HCT116 (cell line): Measurements from ENCODE around the gene CAT. TPM values are rescaled to one million over a fixed set of nuclear protein-coding genes. Genes with fewer than 3 reads are reported as not detected.

Experiments
- ATAC-seq: fragments of 200-7000 bp; cut with Tn5 transposase; 2 replicates; pipeline ENCODE4 v1.9.1; 2020; ENCODE audit warnings: mild to moderate bottlenecking, moderate library complexity
- BruUV-seq: library from RNA; stranded (reverse); fragments of 400-500 nt; replicated peaks from 2 replicates; lab custom pipeline; 2021; lab: Mats Ljungman, UMichigan
- CTCF ChIA-PET: fragments of 300-600 bp; sonication (Branson Sonifier 250); formaldehyde crosslinking; loops from one replicate; lab custom pipeline; 2021; ENCODE audit warnings: antibody characterized with exemption; lab: Charles Lee
- POLR2A ChIA-PET: fragments of 300-600, 350-600 bp; sonication (Branson Sonifier 250); formaldehyde crosslinking; loops from one replicate; lab custom pipeline; 2021; ENCODE audit warnings: antibody characterized with exemption; lab: Charles Lee
- RAD21 ChIA-PET, 2 experiments: fragments of 300-600 bp; sonication (Branson Sonifier 250); formaldehyde crosslinking; loops; one replicate each; lab custom pipeline; 2023; ENCODE audit warnings: low total read pairs in 2 of 2; ENCODE audit not compliant: uncharacterized antibody in 2 of 2, unreplicated experiment in 2 of 2, low non-redundant PET in 1 of 2; lab: Charles Lee
- DNase-seq: peaks from one replicate; pipeline ENCODE4 v3.0.0-alpha.2; 2010; ENCODE audit warnings: low read depth, low spot score
- H2AFZ ChIP-seq: fragments of 200-600 bp; shearing (Covaris generic), sonication (generic); 2 replicates; pipeline ENCODE4 v1.6.1; 2017; ENCODE audit warnings: low read depth, mixed run types, mixed read lengths, antibody characterized with exemption, low read length; ENCODE audit not compliant: poor library complexity, severe bottlenecking
- H3K27ac ChIP-seq: 2 replicates; pipeline ENCODE4 v1.5.1; 2012; ENCODE audit warnings: low read depth, low read length
- H3K27me3 ChIP-seq: fragments of 200-600 bp; sonication (generic); 2 replicates; pipeline ENCODE4 v1.6.1; 2016; ENCODE audit warnings: mixed run types, low read length, mixed read lengths; ENCODE audit not compliant: insufficient read depth
- H3K36me3 ChIP-seq, 2 experiments: fragments of 200-500 bp in 1 of 2; fragments of 200-600 bp in 1 of 2; sonication (Bioruptor generic) in 1 of 2; sonication (generic) in 1 of 2; 2 replicates each; pipeline versions ENCODE4 v1.5.1 to v1.6.1; 2014 to 2016; ENCODE audit warnings: low read length in 2 of 2, inconsistent platforms in 1 of 2, mixed read lengths in 1 of 2, mixed run types in 1 of 2; ENCODE audit not compliant: insufficient read depth in 2 of 2, control insufficient read depth in 1 of 2
- H3K4me1 ChIP-seq, 2 experiments: fragments of 200-600 bp in 1 of 2; sonication (generic) in 1 of 2; 2 replicates each; pipeline versions ENCODE4 v1.5.1 to v1.6.1; 2012 to 2017; ENCODE audit warnings: low read length in 2 of 2, inconsistent platforms in 1 of 2, mild to moderate bottlenecking in 1 of 2, mixed read lengths in 1 of 2, mixed run types in 1 of 2, moderate library complexity in 1 of 2; ENCODE audit not compliant: insufficient read depth in 2 of 2, control insufficient read depth in 1 of 2
- H3K4me2 ChIP-seq: fragments of 200-600 bp; sonication (generic); 2 replicates; pipeline ENCODE4 v1.6.1; 2017; ENCODE audit warnings: mixed run types, low read length, mixed read lengths
- H3K4me3 ChIP-seq, 2 experiments: fragments of 200-600 bp in 1 of 2; sonication (generic) in 1 of 2; replicated peaks in 1 of 2; 2 replicates each; pipeline ENCODE4 v1.5.1; 2011 to 2016; ENCODE audit warnings: low read length in 2 of 2, control low read depth in 1 of 2, low read depth in 1 of 2, mild to moderate bottlenecking in 1 of 2, mixed read lengths in 1 of 2, mixed run types in 1 of 2
- H3K79me2 ChIP-seq: fragments of 200-600 bp; sonication (generic); 2 replicates; pipeline ENCODE4 v1.6.1; 2017; ENCODE audit warnings: mild to moderate bottlenecking, mixed run types, low read length, moderate library complexity, mixed read lengths; ENCODE audit not compliant: insufficient read depth
- H3K9ac ChIP-seq: fragments of 200-600 bp; sonication (generic); 2 replicates; pipeline ENCODE4 v1.6.1; 2016; ENCODE audit warnings: low read length, mixed read lengths
- H3K9me2 ChIP-seq: fragments of 200-600 bp; sonication (generic), shearing (Covaris generic); 2 replicates; pipeline ENCODE4 v1.6.1; 2017; ENCODE audit warnings: mixed run types, mild to moderate bottlenecking, moderate library complexity; ENCODE audit not compliant: insufficient read depth
- H3K9me3 ChIP-seq, 2 experiments: fragments of 200-500 bp in 1 of 2; fragments of 200-600 bp in 1 of 2; sonication (Bioruptor generic) in 1 of 2; sonication (generic) in 1 of 2; 2 replicates each; pipeline ENCODE4 v1.6.1; 2014 to 2017; ENCODE audit warnings: low read length in 2 of 2, mixed read lengths in 2 of 2, inconsistent platforms in 1 of 2, low read depth in 1 of 2, mild to moderate bottlenecking in 1 of 2, mixed run types in 1 of 2, moderate library complexity in 1 of 2; ENCODE audit not compliant: control insufficient read depth in 1 of 2, insufficient read depth in 1 of 2
- H4K20me1 ChIP-seq: fragments of 200-600 bp; sonication (generic), shearing (Covaris generic); 2 replicates; pipeline ENCODE4 v1.6.1; 2017; ENCODE audit warnings: mixed run types, mild to moderate bottlenecking, moderate library complexity; ENCODE audit not compliant: insufficient read depth
- CBX3 ChIP-seq: IDR thresholded peaks from 2 replicates; pipeline ENCODE4 v1.6.1; 2012; ENCODE audit warnings: low read depth
- CEBPB ChIP-seq: IDR thresholded peaks from 2 replicates; pipeline ENCODE4 v1.6.1; 2012; ENCODE audit warnings: low read depth
- CTCF ChIP-seq, 3 experiments: fragments of 200-600 bp in 1 of 3; sonication (generic) in 1 of 3; IDR thresholded peaks in 2 of 3; conservative IDR thresholded peaks in 1 of 3; 2 replicates each; pipeline ENCODE4 v1.5.1; 2012 to 2017; ENCODE audit warnings: low read depth in 2 of 3, low read length in 2 of 3, antibody characterized with exemption in 1 of 3, borderline replicate concordance in 1 of 3, control low read depth in 1 of 3, mild to moderate bottlenecking in 1 of 3, mixed read lengths in 1 of 3, mixed run types in 1 of 3, moderate library complexity in 1 of 3; ENCODE audit not compliant: insufficient read depth in 1 of 3
- EGR1 ChIP-seq: IDR thresholded peaks from 2 replicates; pipeline ENCODE4 v1.6.1; 2012; ENCODE audit warnings: low read depth
- ELF1 ChIP-seq: IDR thresholded peaks from 2 replicates; pipeline ENCODE4 v1.6.1; 2012; ENCODE audit warnings: low read depth, borderline replicate concordance
- EZH2 ChIP-seq: fragments of 200-600 bp; sonication (generic); IDR thresholded peaks from 2 replicates; pipeline ENCODE4 v1.6.1; 2017; ENCODE audit warnings: antibody characterized with exemption, mixed run types
- EZH2phosphoT487 ChIP-seq: fragments of 200-600 bp; IDR thresholded peaks from 2 replicates; pipeline ENCODE4 v1.6.1; 2018; ENCODE audit warnings: antibody characterized with exemption, borderline replicate concordance
- FOSL1 ChIP-seq: IDR thresholded peaks from 2 replicates; pipeline ENCODE4 v1.6.1; 2012; ENCODE audit warnings: low read depth
- JUND ChIP-seq: IDR thresholded peaks from 2 replicates; pipeline ENCODE4 v1.6.1; 2012
- MAX ChIP-seq: IDR thresholded peaks from 2 replicates; pipeline ENCODE4 v1.6.1; 2012
- POLR2A ChIP-seq: IDR thresholded peaks from 2 replicates; pipeline ENCODE4 v1.7.0; 2011; ENCODE audit warnings: borderline replicate concordance; ENCODE audit not compliant: insufficient read depth, insufficient read length; ENCODE audit errors: extremely low read depth
- POLR2AphosphoS5 ChIP-seq: IDR thresholded peaks from 2 replicates; pipeline ENCODE4 v1.6.1; 2011; ENCODE audit warnings: mild to moderate bottlenecking, low read depth, low read length, moderate library complexity
- RAD21 ChIP-seq: IDR thresholded peaks from 2 replicates; pipeline ENCODE4 v1.6.1; 2012; ENCODE audit warnings: low read depth, mild to moderate bottlenecking
- SP1 ChIP-seq: IDR thresholded peaks from 2 replicates; pipeline ENCODE4 v1.6.1; 2012; ENCODE audit warnings: low read depth
- TCF7L2 ChIP-seq: IDR thresholded peaks from 2 replicates; pipeline ENCODE4 v1.7.0; 2011; ENCODE audit warnings: borderline replicate concordance, inconsistent platforms; ENCODE audit not compliant: insufficient read depth, insufficient read length; ENCODE audit errors: extremely low read depth
- YY1 ChIP-seq: IDR thresholded peaks from 2 replicates; pipeline ENCODE4 v1.6.1; 2011; ENCODE audit warnings: low read length, low read depth, moderate library complexity, mild to moderate bottlenecking; ENCODE audit not compliant: insufficient replicate concordance; ENCODE audit errors: extremely low read depth
- ZFX ChIP-seq: fragments of 450-650 bp; IDR thresholded peaks from 2 replicates; pipeline ENCODE4 v1.6.1; 2017
- intact Hi-C: fragments of 100-400 bp; cut with micrococcal nuclease; formaldehyde crosslinking; loops from 2 replicates; pipeline ENCODE4 v1.10.0; 2022
- total RNA-seq: library from RNA; stranded (reverse); gene quantifications from one replicate; pipeline ENCODE4 v1.2.1, GENCODE V29; 2021; ENCODE audit not compliant: unreplicated experiment
- TF ChIP-seq, protein P1 (sequence below): IDR thresholded peaks from 2 replicates; pipeline ENCODE4 v1.6.1; 2012
- TF ChIP-seq, protein P2 (sequence below): IDR thresholded peaks from 2 replicates; pipeline ENCODE4 v1.6.1; 2011; ENCODE audit warnings: mild to moderate bottlenecking, low read length, moderate library complexity; ENCODE audit not compliant: insufficient replicate concordance; ENCODE audit errors: extremely low read depth
- TF ChIP-seq, protein P3 (sequence below): IDR thresholded peaks from 2 replicates; pipeline ENCODE4 v1.6.1; 2012; ENCODE audit warnings: low read depth

CAT gene
- total RNA-seq, 1 experiment from 2014 or later: 50.9 TPM

DNA sequence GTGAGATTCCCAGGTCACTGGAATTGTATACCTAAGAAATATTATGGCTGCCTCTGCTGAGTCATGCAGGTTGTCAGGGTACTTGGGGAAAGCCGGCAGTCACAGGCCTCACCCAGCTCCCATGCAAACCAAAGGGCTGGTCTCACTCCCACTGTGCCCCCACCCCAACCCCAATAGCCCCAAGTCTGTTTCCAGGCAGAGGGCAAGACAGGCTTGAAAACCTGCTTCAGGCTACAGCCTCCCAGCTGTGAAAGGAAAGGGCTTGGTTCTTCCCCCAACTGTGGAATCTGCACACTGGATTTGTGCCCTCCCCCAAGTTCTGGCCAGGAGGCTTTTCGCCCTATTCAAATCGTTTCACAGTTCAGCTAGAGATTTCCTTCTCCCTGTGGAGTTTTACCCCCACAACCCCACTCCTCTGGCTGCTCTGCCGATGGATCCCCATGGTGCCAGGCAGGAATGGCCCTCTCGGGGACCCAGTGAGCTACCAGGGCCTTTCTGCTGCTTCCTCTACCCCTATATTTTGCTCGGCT, 43.9 kb upstream of the CAT start:
- ATAC-seq (no peak), DNase-seq (no peak)
- no peaks in the 10 kb centered on the region for H3K9me2 ChIP-seq
- no peak overlapping the region for H3K4me3 ChIP-seq
- TF ChIP-seq CEBPB (no peak), CBX3 (no peak), POLR2A (no peak), EZH2phosphoT487 (no peak), ELF1 (no peak), POLR2AphosphoS5 (no peak), ZFX (no peak), MAX (no peak), YY1 (no peak), SP1 (no peak), EGR1 (no peak), FOSL1 (no peak), TCF7L2 (no peak), EZH2 (no peak), RAD21 (no peak), CTCF (IDR thresholded peaks at IDR 0.05 in 2 of 3, conservative IDR thresholded peaks at IDR 0.05 in 1 of 3; ENCODE audit: borderline replicate concordance in 1 of 3, insufficient read depth in 1 of 3, low read depth in 2 of 3, low read length in 2 of 3) (no peak), JUND (no peak)
- TF ChIP-seq, protein P1, sequence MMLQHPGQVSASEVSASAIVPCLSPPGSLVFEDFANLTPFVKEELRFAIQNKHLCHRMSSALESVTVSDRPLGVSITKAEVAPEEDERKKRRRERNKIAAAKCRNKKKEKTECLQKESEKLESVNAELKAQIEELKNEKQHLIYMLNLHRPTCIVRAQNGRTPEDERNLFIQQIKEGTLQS: no peak
- TF ChIP-seq, protein P2, sequence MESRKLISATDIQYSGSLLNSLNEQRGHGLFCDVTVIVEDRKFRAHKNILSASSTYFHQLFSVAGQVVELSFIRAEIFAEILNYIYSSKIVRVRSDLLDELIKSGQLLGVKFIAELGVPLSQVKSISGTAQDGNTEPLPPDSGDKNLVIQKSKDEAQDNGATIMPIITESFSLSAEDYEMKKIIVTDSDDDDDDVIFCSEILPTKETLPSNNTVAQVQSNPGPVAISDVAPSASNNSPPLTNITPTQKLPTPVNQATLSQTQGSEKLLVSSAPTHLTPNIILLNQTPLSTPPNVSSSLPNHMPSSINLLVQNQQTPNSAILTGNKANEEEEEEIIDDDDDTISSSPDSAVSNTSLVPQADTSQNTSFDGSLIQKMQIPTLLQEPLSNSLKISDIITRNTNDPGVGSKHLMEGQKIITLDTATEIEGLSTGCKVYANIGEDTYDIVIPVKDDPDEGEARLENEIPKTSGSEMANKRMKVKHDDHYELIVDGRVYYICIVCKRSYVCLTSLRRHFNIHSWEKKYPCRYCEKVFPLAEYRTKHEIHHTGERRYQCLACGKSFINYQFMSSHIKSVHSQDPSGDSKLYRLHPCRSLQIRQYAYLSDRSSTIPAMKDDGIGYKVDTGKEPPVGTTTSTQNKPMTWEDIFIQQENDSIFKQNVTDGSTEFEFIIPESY: no peak
- TF ChIP-seq, protein P3, sequence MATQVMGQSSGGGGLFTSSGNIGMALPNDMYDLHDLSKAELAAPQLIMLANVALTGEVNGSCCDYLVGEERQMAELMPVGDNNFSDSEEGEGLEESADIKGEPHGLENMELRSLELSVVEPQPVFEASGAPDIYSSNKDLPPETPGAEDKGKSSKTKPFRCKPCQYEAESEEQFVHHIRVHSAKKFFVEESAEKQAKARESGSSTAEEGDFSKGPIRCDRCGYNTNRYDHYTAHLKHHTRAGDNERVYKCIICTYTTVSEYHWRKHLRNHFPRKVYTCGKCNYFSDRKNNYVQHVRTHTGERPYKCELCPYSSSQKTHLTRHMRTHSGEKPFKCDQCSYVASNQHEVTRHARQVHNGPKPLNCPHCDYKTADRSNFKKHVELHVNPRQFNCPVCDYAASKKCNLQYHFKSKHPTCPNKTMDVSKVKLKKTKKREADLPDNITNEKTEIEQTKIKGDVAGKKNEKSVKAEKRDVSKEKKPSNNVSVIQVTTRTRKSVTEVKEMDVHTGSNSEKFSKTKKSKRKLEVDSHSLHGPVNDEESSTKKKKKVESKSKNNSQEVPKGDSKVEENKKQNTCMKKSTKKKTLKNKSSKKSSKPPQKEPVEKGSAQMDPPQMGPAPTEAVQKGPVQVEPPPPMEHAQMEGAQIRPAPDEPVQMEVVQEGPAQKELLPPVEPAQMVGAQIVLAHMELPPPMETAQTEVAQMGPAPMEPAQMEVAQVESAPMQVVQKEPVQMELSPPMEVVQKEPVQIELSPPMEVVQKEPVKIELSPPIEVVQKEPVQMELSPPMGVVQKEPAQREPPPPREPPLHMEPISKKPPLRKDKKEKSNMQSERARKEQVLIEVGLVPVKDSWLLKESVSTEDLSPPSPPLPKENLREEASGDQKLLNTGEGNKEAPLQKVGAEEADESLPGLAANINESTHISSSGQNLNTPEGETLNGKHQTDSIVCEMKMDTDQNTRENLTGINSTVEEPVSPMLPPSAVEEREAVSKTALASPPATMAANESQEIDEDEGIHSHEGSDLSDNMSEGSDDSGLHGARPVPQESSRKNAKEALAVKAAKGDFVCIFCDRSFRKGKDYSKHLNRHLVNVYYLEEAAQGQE: no peak
- H3K9me3 ChIP-seq: no peaks in the 10 kb centered on the region
- no peaks in the 10 kb centered on the region for H3K4me1 ChIP-seq
- ChIA-PET POLR2A (no interaction called here), CTCF (no interaction called here), RAD21 (no interaction called here)
- no peak overlapping the region for H3K9ac ChIP-seq
- H3K79me2 ChIP-seq: no peaks in the 10 kb centered on the region
- no peak overlapping the region for H3K4me2 ChIP-seq
- BruUV-seq: no TSS peak
- intact Hi-C loops: no loop called here
- H3K27me3 ChIP-seq: no peaks in the 10 kb centered on the region
- H4K20me1 ChIP-seq: no peaks in the 10 kb centered on the region
- H3K27ac ChIP-seq: no peak overlapping the region
- H2AFZ ChIP-seq: no peak overlapping the region
- no peaks in the 10 kb centered on the region for H3K36me3 ChIP-seq
